ENCODE data around the gene PCDHGB6. TPM values are rescaled to one million over a fixed set of nuclear protein-coding genes. Genes with fewer than 3 reads are reported as not detected.
"Not testable (repeated sequence)": the region's sequence is repeated elsewhere in the genome, so short reads cannot be mapped to it uniquely, and the experiment has no call there.

Gene PCDHGB6
- total RNA-seq: 1 to 10 TPM; 6.7 to 8.5 TPM
- long read RNA-seq, donor 1: 0 reads
- long read RNA-seq, donor 2: 0 reads

DNA sequence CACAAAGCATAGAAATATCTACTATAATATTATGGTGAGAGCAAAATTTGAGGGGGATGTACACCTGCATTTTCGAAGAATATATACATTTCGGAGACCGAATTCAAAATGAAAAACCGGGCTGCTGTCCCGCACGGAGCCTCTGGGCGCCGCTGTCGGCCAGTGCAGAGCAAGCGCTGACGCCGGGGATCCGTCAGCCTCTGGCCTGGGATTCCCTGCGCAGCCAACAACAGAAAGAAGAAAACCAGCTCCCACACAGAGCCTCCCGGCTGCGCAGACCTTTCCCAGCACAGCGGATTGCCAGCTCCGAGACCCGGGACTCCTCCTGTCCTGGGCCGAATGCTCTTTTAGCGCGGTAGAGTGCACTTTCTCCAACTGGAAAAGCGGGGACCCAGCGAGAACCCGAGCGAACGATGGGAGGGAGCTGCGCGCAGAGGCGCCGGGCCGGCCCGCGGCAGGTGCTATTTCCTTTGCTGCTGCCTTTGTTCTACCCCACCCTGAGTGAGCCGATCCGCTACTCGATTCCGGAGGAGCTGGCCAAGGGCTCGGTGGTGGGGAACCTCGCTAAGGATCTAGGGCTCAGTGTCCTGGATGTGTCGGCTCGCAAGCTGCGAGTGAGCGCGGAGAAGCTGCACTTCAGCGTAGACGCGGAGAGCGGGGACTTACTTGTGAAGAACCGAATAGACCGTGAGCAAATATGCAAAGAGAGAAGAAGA lies at the start of gene PCDHGB6:
Gene PCDHGB6, plus strand, starts transcription at position 232 of the 716 bp plus-strand sequence. Its CDS starts 182 bp downstream, at position 414.
- intact Hi-C loops (cut with DNase I): not testable (repeated sequence)
- peak; percentile 78 for DNase-seq (ENCODE audit: low spot score)

DNA sequence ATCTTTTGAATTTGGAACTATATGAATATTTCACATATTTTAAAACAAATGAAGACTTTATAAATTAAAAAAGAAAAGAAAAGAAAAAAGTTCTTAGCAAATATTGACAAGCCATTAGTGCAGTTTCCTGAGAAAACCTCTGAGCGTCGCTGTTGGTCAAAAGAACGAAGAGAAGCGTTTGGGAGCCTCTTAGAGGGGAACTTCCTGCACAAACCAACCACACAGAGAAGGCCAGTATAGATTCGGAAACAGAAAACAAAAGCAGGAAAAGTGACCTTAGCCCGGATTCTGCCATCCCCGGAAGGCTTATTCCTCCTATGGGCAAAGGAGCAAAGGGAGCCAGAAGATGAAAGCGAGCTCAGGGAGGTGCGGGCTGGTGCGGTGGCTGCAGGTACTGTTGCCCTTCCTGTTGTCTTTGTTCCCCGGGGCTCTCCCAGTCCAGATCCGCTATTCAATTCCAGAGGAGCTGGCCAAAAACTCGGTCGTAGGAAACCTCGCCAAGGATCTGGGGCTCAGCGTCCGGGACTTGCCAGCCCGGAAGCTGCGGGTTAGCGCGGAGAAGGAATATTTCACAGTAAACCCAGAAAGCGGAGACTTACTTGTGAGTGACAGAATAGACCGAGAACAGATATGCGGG lies 47.9 kb upstream of the PCDHGB6 start, which contains the start of gene PCDHGB2:
Gene PCDHGB2, plus strand, starts transcription at position 205 of the 637 bp plus-strand sequence. Its CDS starts 142 bp downstream, at position 347.
- no peak for DNase-seq (ENCODE audit: low spot score)
- intact Hi-C loops (cut with DNase I): no loop called here

- DNase-seq (ENCODE audit: low spot score): no peak
- intact Hi-C loops (cut with DNase I): no loop called here
These were observed 47.1 kb upstream of the PCDHGB6 start for GRCh38 chr5:141360685-141361084.

- intact Hi-C loops (cut with DNase I): loop anchor here in 1 of 2 donors (2.0 kb wide), 1 partner anchor 26 kb away; no protein-coding TSS in a partner anchor
These were observed 45.1 kb upstream of the PCDHGB6 start for GRCh38 chr5:141362719-141363118.

DNA sequence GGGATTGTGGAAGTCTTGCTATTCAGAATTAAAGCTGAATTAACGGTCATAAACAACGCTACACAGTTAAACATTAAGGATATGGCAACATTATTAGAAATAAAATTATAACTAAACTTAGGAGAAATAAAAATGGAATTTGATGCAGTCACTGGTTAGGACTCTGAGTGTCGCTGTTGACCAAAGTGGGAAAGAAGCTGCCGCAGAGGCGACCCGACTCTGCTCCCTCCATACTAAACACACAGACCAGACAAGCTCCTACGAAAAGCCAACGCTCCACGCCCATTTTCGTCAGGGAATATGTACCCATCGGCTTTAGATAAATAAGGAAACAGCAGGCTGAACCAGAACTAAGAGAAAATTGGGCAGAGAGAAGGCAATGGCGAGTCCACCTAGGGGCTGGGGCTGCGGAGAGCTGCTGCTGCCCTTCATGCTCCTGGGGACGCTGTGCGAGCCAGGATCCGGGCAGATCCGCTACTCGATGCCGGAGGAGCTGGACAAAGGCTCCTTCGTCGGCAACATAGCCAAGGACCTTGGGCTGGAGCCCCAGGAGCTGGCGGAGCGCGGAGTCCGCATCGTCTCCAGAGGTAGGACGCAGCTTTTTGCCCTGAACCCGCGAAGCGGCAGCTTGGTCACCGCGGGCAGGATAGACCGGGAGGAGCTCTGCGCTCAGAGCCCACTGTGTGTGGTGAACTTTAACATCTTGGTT lies 43.7 kb upstream of the PCDHGB6 start, which contains the start of gene PCDHGA5:
Gene PCDHGA5, plus strand, starts transcription at position 211 of the 709 bp plus-strand sequence. Its CDS starts 169 bp downstream, at position 380.
- DNase-seq (ENCODE audit: low spot score): no peak
- intact Hi-C loops (cut with DNase I): loop anchor here in 1 of 2 donors (2.0 kb wide), 1 partner anchor 27 kb away; no protein-coding TSS in a partner anchor

More at GRCh38 chr5:141362719-141363118, 45.1 kb upstream of the PCDHGB6 start:
- no peak for DNase-seq (ENCODE audit: low spot score)

GRCh38 chr5:141366016-141366896 lies 41.6 kb upstream of the PCDHGB6 start:
- DNase-seq (ENCODE audit: low spot score): no peak
- intact Hi-C loops (cut with DNase I): no loop called here

DNA sequence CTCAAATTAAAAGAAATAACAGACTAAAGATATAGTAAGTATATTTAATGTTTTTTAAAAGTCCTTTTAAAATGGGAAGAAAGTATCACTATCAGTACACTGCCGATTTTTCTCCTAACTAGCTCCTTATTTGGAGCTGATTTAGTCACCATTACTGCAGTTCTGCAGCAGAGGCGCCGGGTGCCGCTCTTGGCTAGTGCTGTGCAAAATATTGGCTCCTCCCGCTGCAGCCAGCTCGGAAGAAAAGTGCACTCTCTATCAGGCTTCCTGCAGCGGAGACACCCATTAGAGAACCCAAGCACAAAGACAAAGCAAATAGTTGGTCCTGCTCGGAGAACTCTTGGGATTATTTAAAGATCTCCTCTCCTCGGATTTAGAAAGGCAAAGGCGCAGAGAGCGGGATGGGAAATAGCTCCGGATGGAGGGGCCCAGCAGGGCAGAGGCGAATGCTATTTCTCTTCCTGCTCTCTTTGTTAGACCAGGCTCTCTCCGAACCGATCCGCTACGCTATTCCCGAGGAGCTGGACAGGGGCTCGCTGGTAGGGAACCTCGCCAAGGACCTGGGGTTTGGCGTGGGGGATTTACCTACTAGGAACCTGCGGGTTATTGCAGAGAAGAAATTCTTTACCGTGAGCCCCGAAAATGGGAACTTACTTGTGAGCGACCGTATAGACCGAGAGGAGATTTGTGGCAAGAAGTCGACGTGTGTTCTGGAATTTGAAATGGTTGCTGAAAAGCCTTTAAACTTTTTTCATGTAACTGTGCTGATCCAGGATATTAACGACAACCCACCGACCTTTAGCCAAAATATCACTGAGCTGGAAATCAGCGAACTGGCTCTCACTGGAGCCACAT lies 37.6 kb upstream of the PCDHGB6 start, which contains the start of gene PCDHGB3:
Gene PCDHGB3, plus strand, starts transcription at position 249 of the 855 bp plus-strand sequence. Its CDS starts 153 bp downstream, at position 402.
- no peak for DNase-seq (ENCODE audit: low spot score)
- intact Hi-C loops (cut with DNase I): no loop called here

- no peak for DNase-seq (ENCODE audit: low spot score)
- intact Hi-C loops (cut with DNase I): no loop called here
These were observed 36.0 kb upstream of the PCDHGB6 start for GRCh38 chr5:141371572-141372475.

DNA sequence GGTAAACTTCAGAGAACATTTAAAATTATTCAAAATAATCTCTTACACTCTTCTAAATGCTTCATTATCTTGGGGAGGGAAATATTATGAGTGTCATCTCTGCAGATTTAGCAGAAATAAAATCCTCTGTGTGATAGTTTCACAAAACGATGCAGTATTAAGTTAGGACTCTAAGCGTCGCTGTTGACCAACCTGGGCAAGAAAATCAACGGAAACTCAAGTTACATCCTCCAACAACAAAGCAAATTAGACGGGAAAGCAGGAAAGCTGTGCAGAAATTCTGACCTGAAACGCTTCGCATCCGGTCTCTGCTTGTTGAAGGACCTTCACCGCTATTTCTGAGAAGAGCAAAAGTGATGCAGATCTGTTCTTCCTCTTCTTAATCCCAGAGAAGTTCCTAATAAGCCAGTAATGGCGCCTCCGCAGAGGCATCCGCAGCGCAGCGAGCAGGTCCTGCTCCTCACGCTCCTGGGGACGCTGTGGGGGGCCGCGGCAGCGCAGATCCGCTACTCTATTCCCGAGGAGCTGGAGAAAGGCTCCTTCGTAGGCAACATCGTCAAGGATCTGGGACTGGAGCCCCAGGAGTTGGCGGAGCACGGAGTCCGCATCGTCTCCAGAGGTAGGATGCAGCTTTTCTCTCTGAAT lies 34.0 kb upstream of the PCDHGB6 start, which contains the start of gene PCDHGA6:
Gene PCDHGA6, plus strand, starts transcription at position 219 of the 645 bp plus-strand sequence. Its CDS starts 193 bp downstream, at position 412.
- no peak for DNase-seq (ENCODE audit: low spot score)
- intact Hi-C loops (cut with DNase I): no loop called here

- intact Hi-C loops (cut with DNase I): no loop called here
These were observed 33.2 kb upstream of the PCDHGB6 start for GRCh38 chr5:141374627-141375026.

DNA sequence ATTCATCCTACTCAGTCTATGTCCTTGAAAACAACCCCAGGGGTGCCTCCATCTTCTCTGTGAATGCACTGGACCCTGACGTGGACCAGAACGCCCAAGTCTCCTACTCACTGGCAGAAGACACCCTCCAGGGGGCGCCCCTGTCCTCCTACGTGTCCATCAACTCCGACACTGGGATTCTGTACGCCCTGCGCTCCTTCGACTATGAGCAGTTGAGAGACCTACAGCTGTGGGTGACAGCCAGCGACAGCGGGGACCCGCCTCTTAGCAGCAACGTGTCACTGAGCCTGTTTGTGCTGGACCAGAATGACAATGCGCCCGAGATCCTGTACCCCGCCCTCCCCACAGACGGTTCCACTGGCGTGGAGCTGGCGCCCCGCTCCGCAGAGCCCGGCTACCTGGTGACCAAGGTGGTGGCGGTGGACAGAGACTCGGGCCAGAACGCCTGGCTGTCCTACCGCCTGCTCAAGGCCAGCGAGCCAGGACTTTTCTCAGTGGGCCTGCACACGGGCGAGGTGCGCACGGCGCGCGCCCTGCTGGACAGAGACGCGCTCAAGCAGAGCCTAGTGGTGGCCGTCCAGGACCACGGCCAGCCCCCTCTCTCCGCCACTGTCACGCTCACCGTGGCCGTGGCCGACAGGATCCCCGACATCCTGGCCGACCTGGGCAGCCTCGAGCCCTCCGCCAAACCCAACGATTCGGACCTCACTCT lies 32.2 kb upstream of the PCDHGB6 start:
- intact Hi-C loops (cut with DNase I); DNase-seq (ENCODE audit: low spot score): not testable (repeated sequence)

More at GRCh38 chr5:141374627-141375026, 33.2 kb upstream of the PCDHGB6 start:
- DNase-seq (ENCODE audit: low spot score): no peak

GRCh38 chr5:141382469-141383294 lies 25.1 kb upstream of the PCDHGB6 start, which contains the start of gene PCDHGA7:
Gene PCDHGA7 (plus strand): TSS chr5:141382742. CDS start chr5:141382900, 158 bp downstream.
- DNase-seq (ENCODE audit: low spot score): no peak

GRCh38 chr5:141383345-141383744 lies 24.5 kb upstream of the PCDHGB6 start:
- DNase-seq (ENCODE audit: low spot score): no peak
- intact Hi-C loops (cut with DNase I): no loop called here

More at GRCh38 chr5:141382469-141383294, 25.1 kb upstream of the PCDHGB6 start, which contains the start of gene PCDHGA7:
- intact Hi-C loops (cut with DNase I): no loop called here
